ENCODE results near the gene APP. TPM values are rescaled to one million over a fixed set of nuclear protein-coding genes. Genes with fewer than 3 reads are reported as not detected.

The APP gene
- total and polyA plus RNA-seq, 2 experiments from 2014 or later = 55.7 to 316 TPM

DNA sequence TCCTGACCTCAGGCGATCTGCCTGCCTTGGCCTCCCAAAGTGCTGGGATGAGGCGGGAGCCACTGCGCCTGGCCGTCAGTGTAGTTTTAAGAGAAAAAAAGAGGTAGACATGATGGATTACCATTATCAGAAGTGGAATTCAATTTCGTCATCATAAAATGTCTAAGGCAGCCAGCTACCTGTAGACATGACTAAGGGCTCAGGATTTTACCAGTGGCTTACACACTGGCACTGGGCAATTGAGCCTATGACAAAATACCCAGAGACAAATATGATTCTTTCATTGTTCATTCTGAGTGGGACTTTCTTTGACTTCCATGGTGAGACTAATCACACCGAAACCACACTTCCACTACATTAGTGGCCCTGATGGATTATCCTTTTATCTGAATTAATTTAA, 254.3 kb downstream of the APP start:
- Histone ChIP-seq H3K4me1 (ENCODE audit: insufficient read depth) (no peaks in the 10 kb centered on the region), H3K36me3 (replicated peaks; ENCODE audit: insufficient read depth, low read depth) (no peaks in the 10 kb centered on the region), H3K4me2 (no peak overlapping the region), H3K9me3 (ENCODE audit: low read depth) (no peaks in the 10 kb centered on the region), H3K27me3 (no peaks in the 10 kb centered on the region), H3K27ac (no peak overlapping the region), H2AFZ (no peak overlapping the region), H3K4me3 (no peak overlapping the region), H3K9me2 (replicated peaks; ENCODE audit: insufficient read depth) (no peaks in the 10 kb centered on the region), H4K20me1 (ENCODE audit: insufficient read depth, poor library complexity, severe bottlenecking) (no peaks in the 10 kb centered on the region), H3K79me2 (peaks cover 17% of the 10 kb centered on the region)
- DNase-seq (ENCODE audit: low spot score) = no peak
- WGBS (ENCODE audit: low lambda C conversion rate, missing lambda C conversion rate) = 93% methylated on average over 6 of the region's 6 CpGs
- TF ChIP-seq, protein P1, sequence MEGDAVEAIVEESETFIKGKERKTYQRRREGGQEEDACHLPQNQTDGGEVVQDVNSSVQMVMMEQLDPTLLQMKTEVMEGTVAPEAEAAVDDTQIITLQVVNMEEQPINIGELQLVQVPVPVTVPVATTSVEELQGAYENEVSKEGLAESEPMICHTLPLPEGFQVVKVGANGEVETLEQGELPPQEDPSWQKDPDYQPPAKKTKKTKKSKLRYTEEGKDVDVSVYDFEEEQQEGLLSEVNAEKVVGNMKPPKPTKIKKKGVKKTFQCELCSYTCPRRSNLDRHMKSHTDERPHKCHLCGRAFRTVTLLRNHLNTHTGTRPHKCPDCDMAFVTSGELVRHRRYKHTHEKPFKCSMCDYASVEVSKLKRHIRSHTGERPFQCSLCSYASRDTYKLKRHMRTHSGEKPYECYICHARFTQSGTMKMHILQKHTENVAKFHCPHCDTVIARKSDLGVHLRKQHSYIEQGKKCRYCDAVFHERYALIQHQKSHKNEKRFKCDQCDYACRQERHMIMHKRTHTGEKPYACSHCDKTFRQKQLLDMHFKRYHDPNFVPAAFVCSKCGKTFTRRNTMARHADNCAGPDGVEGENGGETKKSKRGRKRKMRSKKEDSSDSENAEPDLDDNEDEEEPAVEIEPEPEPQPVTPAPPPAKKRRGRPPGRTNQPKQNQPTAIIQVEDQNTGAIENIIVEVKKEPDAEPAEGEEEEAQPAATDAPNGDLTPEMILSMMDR (IDR thresholded peaks at IDR 0.05; ENCODE audit: poor library complexity) = no peak
- TF ChIP-seq EZH2 (IDR thresholded peaks at IDR 0.05; ENCODE audit: borderline replicate concordance) = no peak
- TF ChIP-seq EZH2phosphoT487 (IDR thresholded peaks at IDR 0.05; ENCODE audit: low read depth, severe bottlenecking, unreplicated experiment) = no peak

DNA sequence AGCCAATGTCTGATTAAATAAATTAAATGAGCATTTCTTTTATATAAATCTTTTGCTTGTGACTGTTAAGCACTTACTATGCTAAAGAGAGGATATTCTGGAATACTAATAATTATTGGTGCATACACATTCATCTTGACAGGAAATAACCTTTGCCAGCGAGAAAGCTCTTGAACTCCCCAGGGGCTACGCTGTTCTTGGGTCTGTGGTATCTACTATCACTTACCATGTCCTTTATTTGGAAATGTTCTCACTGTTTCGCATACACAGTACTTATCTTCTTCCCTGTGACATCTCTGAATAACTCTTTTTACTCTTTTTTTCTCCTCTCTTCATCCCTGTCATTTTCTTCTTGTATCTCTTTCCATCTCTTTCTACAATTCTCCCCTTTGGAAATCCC, 257.1 kb downstream of the APP start:
- Histone ChIP-seq H3K27me3 (no peaks in the 10 kb centered on the region), H3K4me3 (no peak overlapping the region), H3K4me1 (ENCODE audit: insufficient read depth) (peaks cover 3% of the 10 kb centered on the region), H3K4me2 (no peak overlapping the region), H3K9me2 (replicated peaks; ENCODE audit: insufficient read depth) (no peaks in the 10 kb centered on the region), H3K27ac (no peak overlapping the region), H4K20me1 (ENCODE audit: insufficient read depth, poor library complexity, severe bottlenecking) (no peaks in the 10 kb centered on the region), H3K36me3 (replicated peaks; ENCODE audit: insufficient read depth, low read depth) (no peaks in the 10 kb centered on the region), H3K79me2 (peaks cover 17% of the 10 kb centered on the region), H3K9me3 (ENCODE audit: low read depth) (no peaks in the 10 kb centered on the region), H2AFZ (no peak overlapping the region)
- WGBS (ENCODE audit: low lambda C conversion rate, missing lambda C conversion rate) = 92% methylated on average over 3 of the region's 3 CpGs
- TF ChIP-seq EZH2 (IDR thresholded peaks at IDR 0.05; ENCODE audit: borderline replicate concordance) (no peak), EZH2phosphoT487 (IDR thresholded peaks at IDR 0.05; ENCODE audit: low read depth, severe bottlenecking, unreplicated experiment) (no peak)
- DNase-seq (ENCODE audit: low spot score) = no peak

DNA sequence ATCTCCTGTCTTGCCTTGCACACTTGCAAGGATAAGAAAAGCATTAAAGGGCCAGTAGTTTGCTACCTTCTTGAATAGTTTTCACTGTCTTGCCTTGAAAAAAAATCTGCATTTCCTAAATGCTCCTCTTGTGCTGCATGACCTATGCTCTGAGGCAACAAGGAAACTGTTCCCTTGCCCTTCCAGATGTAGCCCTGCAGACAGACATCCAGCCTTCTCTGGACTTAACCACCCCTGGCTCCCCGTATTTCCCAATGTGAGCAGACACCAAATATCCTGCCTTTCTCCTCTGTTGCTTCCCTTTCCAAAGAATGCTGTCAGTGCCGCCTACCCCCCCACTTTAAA, 258.2 kb downstream of the APP start:
- TF ChIP-seq EZH2phosphoT487 (IDR thresholded peaks at IDR 0.05; ENCODE audit: low read depth, severe bottlenecking, unreplicated experiment) (no peak), EZH2 (IDR thresholded peaks at IDR 0.05; ENCODE audit: borderline replicate concordance) (no peak)
- TF ChIP-seq, protein P1 (IDR thresholded peaks at IDR 0.05; ENCODE audit: poor library complexity) = no peak
- Histone ChIP-seq H2AFZ (no peak overlapping the region), H3K4me1 (ENCODE audit: insufficient read depth) (peaks cover 14% of the 10 kb centered on the region), H4K20me1 (ENCODE audit: insufficient read depth, poor library complexity, severe bottlenecking) (no peaks in the 10 kb centered on the region), H3K79me2 (peaks cover 10% of the 10 kb centered on the region), H3K27ac (no peak overlapping the region), H3K4me2 (no peak overlapping the region), H3K9me2 (replicated peaks; ENCODE audit: insufficient read depth) (no peaks in the 10 kb centered on the region), H3K4me3 (no peak overlapping the region), H3K36me3 (replicated peaks; ENCODE audit: insufficient read depth, low read depth) (no peaks in the 10 kb centered on the region), H3K9me3 (ENCODE audit: low read depth) (no peaks in the 10 kb centered on the region), H3K27me3 (no peaks in the 10 kb centered on the region)
- 93% methylated on average over 2 of the region's 2 CpGs for WGBS (ENCODE audit: low lambda C conversion rate, missing lambda C conversion rate)
- no peak for DNase-seq (ENCODE audit: low spot score)

DNA sequence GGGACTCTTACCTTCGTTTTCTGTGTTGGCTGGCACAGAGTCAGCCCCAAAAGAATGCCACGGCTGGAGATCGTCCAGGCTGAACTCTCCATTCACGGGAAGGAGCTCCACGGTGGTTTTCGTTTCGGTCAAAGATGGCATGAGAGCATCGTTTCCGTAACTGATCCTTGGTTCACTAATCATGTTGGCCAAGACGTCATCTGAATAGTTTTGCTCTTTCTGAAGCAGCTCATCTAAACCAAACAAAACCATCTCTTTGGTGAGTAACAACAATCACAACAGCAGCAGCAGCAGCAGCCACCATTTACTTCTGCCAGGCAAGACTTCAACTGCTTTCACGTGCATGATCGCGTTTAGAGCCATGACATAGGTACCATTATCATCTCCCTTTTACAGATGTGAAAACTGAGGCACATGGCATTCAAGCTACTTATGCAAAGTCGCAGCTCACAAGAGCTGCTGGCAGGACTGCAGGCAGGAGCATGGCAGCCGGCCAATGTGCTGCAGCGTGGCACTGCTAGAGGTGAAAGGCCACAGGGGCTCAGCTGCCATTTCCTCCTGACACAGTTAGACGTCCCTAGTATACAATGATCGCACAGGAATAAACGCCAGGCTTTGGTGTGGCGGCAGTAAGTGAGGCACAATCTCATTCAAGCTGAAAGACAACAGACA, 258.7 kb downstream of the APP start:
- no peaks in the 10 kb centered on the region for H3K36me3 ChIP-seq (replicated peaks; ENCODE audit: insufficient read depth, low read depth)
- H3K9me3 ChIP-seq (ENCODE audit: low read depth) = no peaks in the 10 kb centered on the region
- no peak for DNase-seq (ENCODE audit: low spot score)
- H3K27me3 ChIP-seq = no peaks in the 10 kb centered on the region
- H3K4me3 ChIP-seq = no peak overlapping the region
- H3K9me2 ChIP-seq (replicated peaks; ENCODE audit: insufficient read depth) = no peaks in the 10 kb centered on the region
- H3K79me2 ChIP-seq = peaks cover 9% of the 10 kb centered on the region
- H3K4me2 ChIP-seq = no peak overlapping the region
- no peak overlapping the region for H3K27ac ChIP-seq
- H2AFZ ChIP-seq = no peak overlapping the region
- H3K4me1 ChIP-seq (ENCODE audit: insufficient read depth) = peaks cover 18% of the 10 kb centered on the region
- WGBS (ENCODE audit: low lambda C conversion rate, missing lambda C conversion rate) = 95% methylated on average over 20 of the region's 20 CpGs
- no peaks in the 10 kb centered on the region for H4K20me1 ChIP-seq (ENCODE audit: insufficient read depth, poor library complexity, severe bottlenecking)
- TF ChIP-seq EZH2 (IDR thresholded peaks at IDR 0.05; ENCODE audit: borderline replicate concordance) (no peak), EZH2phosphoT487 (IDR thresholded peaks at IDR 0.05; ENCODE audit: low read depth, severe bottlenecking, unreplicated experiment) (no peak)
- TF ChIP-seq, protein P1 (IDR thresholded peaks at IDR 0.05; ENCODE audit: poor library complexity) = no peak
